Measurements from ENCODE around the gene DHDH. TPM values are rescaled to one million over a fixed set of nuclear protein-coding genes. Genes with fewer than 3 reads are reported as not detected.

Gene DHDH
- total and polyA plus RNA-seq, 2 of the 13 experiments (the other 11 are each of a cell fraction or from before 2014, with no cell fraction given) = 0.13 to 0.91 TPM

GRCh38 chr19:48967346-48968178 is 34.1 kb downstream of the DHDH start (continued):
- peak; percentile 39; the same call in 1 of the 2 replicates for TF ChIP-seq ZGPAT (CRISPR knock-in tag; IDR thresholded peaks at IDR 0.05)
- no peak; the same call in 1 of the 2 replicates for TF ChIP-seq RFX5 (IDR thresholded peaks at IDR 0.05; ENCODE audit: low read depth, low read length)
- peak; percentile 40; the same call in 1 of the 2 replicates for TF ChIP-seq ATF2 (CRISPR knock-in tag; IDR thresholded peaks at IDR 0.05)
- no peak for TF ChIP-seq ZNF816 (CRISPR knock-in tag; IDR thresholded peaks at IDR 0.05; ENCODE audit: borderline replicate concordance)
- peak; percentile 89 for TF ChIP-seq MAFG (CRISPR knock-in tag; IDR thresholded peaks at IDR 0.05)
- TF ChIP-seq, protein P1, sequence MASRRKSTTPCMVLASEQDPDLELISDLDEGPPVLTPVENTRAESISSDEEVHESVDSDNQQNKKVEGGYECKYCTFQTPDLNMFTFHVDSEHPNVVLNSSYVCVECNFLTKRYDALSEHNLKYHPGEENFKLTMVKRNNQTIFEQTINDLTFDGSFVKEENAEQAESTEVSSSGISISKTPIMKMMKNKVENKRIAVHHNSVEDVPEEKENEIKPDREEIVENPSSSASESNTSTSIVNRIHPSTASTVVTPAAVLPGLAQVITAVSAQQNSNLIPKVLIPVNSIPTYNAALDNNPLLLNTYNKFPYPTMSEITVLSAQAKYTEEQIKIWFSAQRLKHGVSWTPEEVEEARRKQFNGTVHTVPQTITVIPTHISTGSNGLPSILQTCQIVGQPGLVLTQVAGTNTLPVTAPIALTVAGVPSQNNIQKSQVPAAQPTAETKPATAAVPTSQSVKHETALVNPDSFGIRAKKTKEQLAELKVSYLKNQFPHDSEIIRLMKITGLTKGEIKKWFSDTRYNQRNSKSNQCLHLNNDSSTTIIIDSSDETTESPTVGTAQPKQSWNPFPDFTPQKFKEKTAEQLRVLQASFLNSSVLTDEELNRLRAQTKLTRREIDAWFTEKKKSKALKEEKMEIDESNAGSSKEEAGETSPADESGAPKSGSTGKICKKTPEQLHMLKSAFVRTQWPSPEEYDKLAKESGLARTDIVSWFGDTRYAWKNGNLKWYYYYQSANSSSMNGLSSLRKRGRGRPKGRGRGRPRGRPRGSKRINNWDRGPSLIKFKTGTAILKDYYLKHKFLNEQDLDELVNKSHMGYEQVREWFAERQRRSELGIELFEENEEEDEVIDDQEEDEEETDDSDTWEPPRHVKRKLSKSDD (CRISPR knock-in tag; IDR thresholded peaks at IDR 0.05; ENCODE audit: low read depth) = peak; percentile 54
- no peak for TF ChIP-seq RFX3 (CRISPR knock-in tag; IDR thresholded peaks at IDR 0.05)
- TF ChIP-seq, protein P2, sequence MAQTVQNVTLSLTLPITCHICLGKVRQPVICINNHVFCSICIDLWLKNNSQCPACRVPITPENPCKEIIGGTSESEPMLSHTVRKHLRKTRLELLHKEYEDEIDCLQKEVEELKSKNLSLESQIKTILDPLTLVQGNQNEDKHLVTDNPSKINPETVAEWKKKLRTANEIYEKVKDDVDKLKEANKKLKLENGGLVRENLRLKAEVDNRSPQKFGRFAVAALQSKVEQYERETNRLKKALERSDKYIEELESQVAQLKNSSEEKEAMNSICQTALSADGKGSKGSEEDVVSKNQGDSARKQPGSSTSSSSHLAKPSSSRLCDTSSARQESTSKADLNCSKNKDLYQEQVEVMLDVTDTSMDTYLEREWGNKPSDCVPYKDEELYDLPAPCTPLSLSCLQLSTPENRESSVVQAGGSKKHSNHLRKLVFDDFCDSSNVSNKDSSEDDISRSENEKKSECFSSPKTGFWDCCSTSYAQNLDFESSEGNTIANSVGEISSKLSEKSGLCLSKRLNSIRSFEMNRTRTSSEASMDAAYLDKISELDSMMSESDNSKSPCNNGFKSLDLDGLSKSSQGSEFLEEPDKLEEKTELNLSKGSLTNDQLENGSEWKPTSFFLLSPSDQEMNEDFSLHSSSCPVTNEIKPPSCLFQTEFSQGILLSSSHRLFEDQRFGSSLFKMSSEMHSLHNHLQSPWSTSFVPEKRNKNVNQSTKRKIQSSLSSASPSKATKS (CRISPR knock-in tag; IDR thresholded peaks at IDR 0.05) = no peak; the same call in 1 of the 2 replicates
- peak; percentile 30; the same call in 1 of the 2 replicates for TF ChIP-seq MTF1 (CRISPR knock-in tag; IDR thresholded peaks at IDR 0.05)
- TF ChIP-seq CCAR2 (optimal IDR thresholded peaks at IDR 0.05; ENCODE audit: low read depth, low read length) = no peak
- TF ChIP-seq ZEB1 (IDR thresholded peaks at IDR 0.05; ENCODE audit: insufficient replicate concordance, low read depth) = peak; percentile 10
- no peak for TF ChIP-seq TP53 (CRISPR knock-in tag; conservative IDR thresholded peaks at IDR 0.05)
- TF ChIP-seq ZNF232 (CRISPR knock-in tag; IDR thresholded peaks at IDR 0.05; ENCODE audit: borderline replicate concordance) = no peak
- peak; percentile 65; the same call in 1 of the 2 replicates for TF ChIP-seq SSRP1 (CRISPR knock-in tag; IDR thresholded peaks at IDR 0.05)
- TF ChIP-seq ARID4A (CRISPR knock-in tag; IDR thresholded peaks at IDR 0.05; ENCODE audit: borderline replicate concordance) = peak; percentile 41; the same call in 1 of the 2 replicates
- no peak; the same call in 1 of the 2 replicates for TF ChIP-seq TBX2 (CRISPR knock-in tag; IDR thresholded peaks at IDR 0.05; ENCODE audit: borderline replicate concordance)
